ENCODE measurements around the gene FAM180A. TPM values are rescaled to one million over a fixed set of nuclear protein-coding genes. Genes with fewer than 3 reads are reported as not detected.

Gene FAM180A
- total and polyA plus RNA-seq, 10 of the 15 experiments (the other 5 are each of a cell fraction or from before 2014, with no cell fraction given): not detected

- no peak overlapping the region for H2AFZ ChIP-seq (ENCODE audit: control insufficient read depth, low read depth, low read length)
- H3K4me2 ChIP-seq (ENCODE audit: control insufficient read depth, insufficient read depth): no peak overlapping the region
- RAD21 ChIA-PET (ENCODE audit: unreplicated experiment): no interaction called here
- no peaks in the 10 kb centered on the region for H3K4me1 ChIP-seq (ENCODE audit: control insufficient read depth, insufficient read depth, low read length)
- CTCF ChIA-PET: interaction anchor here (1.2 to 1.8 kb wide), 3 partner anchors 38 to 44 kb away, joined by 3 to 4 read pairs (median 3); no protein-coding TSS in a partner anchor
- H3K27ac ChIP-seq (ENCODE audit: control insufficient read depth, insufficient read depth): no peak overlapping the region
- no peaks in the 10 kb centered on the region for H4K20me1 ChIP-seq (ENCODE audit: control insufficient read depth, insufficient read depth)
- DNase-seq (ENCODE audit: low read depth, low spot score) (no peak), FAIRE-seq (no peak), ATAC-seq (no peak)
- H3K27me3 ChIP-seq (replicated peaks in 1 of 2; ENCODE audit: control insufficient read depth in 2 of 2, insufficient read depth in 2 of 2, low read length in 1 of 2): no peaks in the 10 kb centered on the region; a peak in 1 of 4 replicates
- intact Hi-C loops (cut with micrococcal nuclease; ENCODE audit: unreplicated experiment) (no loop called here), in situ Hi-C loops (cut with MboI) (no loop called here)
- POLR2A ChIA-PET: no interaction called here
- TF ChIP-seq BACH1 (IDR thresholded peaks at IDR 0.05; ENCODE audit: borderline replicate concordance): no peak
- TF ChIP-seq IRF3 (IDR thresholded peaks at IDR 0.05): no peak
- TF ChIP-seq SRF (IDR thresholded peaks at IDR 0.05; ENCODE audit: low read depth in 2 of 2, low read length in 2 of 2): no peak
- no peak for TF ChIP-seq BCL3 (IDR thresholded peaks at IDR 0.05; ENCODE audit: borderline replicate concordance, insufficient read depth, low read depth, low read length, poor library complexity, severe bottlenecking)
- no peak for TF ChIP-seq ETV6 (conservative IDR thresholded peaks at IDR 0.05 in 1 of 2, IDR thresholded peaks at IDR 0.05 in 1 of 2; ENCODE audit: borderline replicate concordance in 1 of 2, low read depth in 1 of 2)
- no peak for TF ChIP-seq PAX5 (IDR thresholded peaks at IDR 0.05; ENCODE audit: borderline replicate concordance, low read depth, low read length)
- TF ChIP-seq ZBTB33 (IDR thresholded peaks at IDR 0.05): no peak
- TF ChIP-seq BCL11A (IDR thresholded peaks at IDR 0.05; ENCODE audit: low read depth, low read length): no peak
- H3K4me3 ChIP-seq: no peak overlapping the region
- H3K36me3 ChIP-seq (ENCODE audit: control insufficient read depth in 2 of 2, insufficient read depth in 2 of 2, low read length in 1 of 2): no peaks in the 10 kb centered on the region
- SMC1A ChIA-PET (ENCODE audit: uncharacterized antibody, unreplicated experiment): no interaction called here
- no peak overlapping the region for H3K9ac ChIP-seq (ENCODE audit: control insufficient read depth, insufficient read depth, low read length)
- no peaks in the 10 kb centered on the region for H3K9me3 ChIP-seq (replicated peaks; ENCODE audit: control insufficient read depth, insufficient read depth, low read length)
- BruUV-seq (replicated peaks): no TSS peak
- no peaks in the 10 kb centered on the region for H3K79me2 ChIP-seq (ENCODE audit: control insufficient read depth, insufficient read depth, low read length)
- 61% methylated on average over 9 of the region's 9 CpGs for WGBS (ENCODE audit: insufficient coverage, insufficient replicate concordance, low lambda C conversion rate, missing lambda C conversion rate)
Measured at GRCh38 chr7:135716677-135717238, 31.9 kb downstream of the FAM180A start.

All from GM12878 (cell line).